Measurements from ENCODE around the gene QRFP. TPM values are rescaled to one million over a fixed set of nuclear protein-coding genes. Genes with fewer than 3 reads are reported as not detected.

Gene QRFP
- polyA plus RNA-seq, 1 of the 3 experiments (the other 2 are of a cell fraction): not detected

DNA sequence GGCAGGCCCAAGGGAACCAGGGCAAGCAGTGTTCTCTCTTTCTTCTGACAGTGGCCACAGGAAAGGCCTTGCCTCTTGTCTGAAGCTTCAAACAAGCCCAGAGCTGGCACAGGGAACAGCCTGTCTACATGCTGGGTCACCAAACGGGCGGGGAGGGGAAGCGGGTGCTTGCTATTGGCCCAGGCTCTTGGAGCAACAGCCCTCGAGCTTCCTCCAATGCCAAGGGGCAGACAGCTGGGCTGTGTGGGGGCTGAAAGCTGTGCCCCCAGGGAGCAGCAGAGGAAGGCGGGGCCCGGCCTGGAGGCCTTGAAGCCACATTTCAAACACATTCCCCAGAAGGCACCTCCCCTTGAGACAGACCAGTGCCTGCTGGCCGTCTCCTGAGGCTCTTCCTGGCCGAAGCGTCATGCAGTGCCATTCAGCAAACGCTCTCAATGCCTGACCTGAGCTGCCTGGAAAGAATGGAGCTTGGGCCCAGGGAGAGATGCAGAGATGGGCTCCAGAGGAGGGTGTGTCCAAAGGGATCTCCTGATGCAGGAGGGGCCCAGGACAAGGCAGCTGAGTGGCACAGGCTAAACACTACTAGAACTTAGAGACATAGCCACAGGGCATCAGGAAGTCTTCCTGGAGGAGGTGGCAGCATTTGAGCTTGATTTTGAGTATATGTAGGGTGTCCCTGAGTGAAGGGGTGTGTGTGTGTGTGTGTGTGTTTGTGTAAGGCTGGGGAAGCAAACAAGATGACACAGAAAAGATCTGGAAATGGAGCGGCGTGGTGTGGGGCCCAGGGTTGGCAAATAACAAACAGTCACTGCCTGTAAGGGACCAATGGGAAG, 39.9 kb upstream of the QRFP start:
- Histone ChIP-seq H4K20me1 (ENCODE audit: insufficient read depth) (0 out of 2 replicates have a peak, but pooled peaks cover 6% of the 10 kb centered on the region), H3K27ac (ENCODE audit: low read depth in 2 of 2, low read length in 1 of 2) (no peak overlapping the region), H3K9ac (no peak overlapping the region), H3K4me3 (ENCODE audit: low read depth in 2 of 2, low read length in 1 of 2) (no peak overlapping the region), H3K4me2 (no peak overlapping the region), H3K9me3 (no peaks in the 10 kb centered on the region), H3F3A (replicated peaks; ENCODE audit: insufficient read depth) (peaks cover 25% of the 10 kb centered on the region), H3K36me3 (replicated peaks in 1 of 2; ENCODE audit: control insufficient read depth in 1 of 2, insufficient read depth in 2 of 2, low read length in 1 of 2) (no peaks in the 10 kb centered on the region), H2AFZ (ENCODE audit: low read depth) (no peak overlapping the region), H3K4me1 (ENCODE audit: control insufficient read depth in 1 of 2, insufficient read depth in 2 of 2, low read depth in 1 of 2, low read length in 1 of 2) (peaks cover 7 to 10% of the 10 kb centered on the region in 2 experiments; a peak in 2 of 4 replicates), H3K27me3 (ENCODE audit: insufficient read depth) (peaks cover 25% of the 10 kb centered on the region), H3K79me2 (ENCODE audit: insufficient read depth) (no peaks in the 10 kb centered on the region), H3K9me2 (no peaks in the 10 kb centered on the region)
- TF ChIP-seq YY1 (IDR thresholded peaks at IDR 0.05; ENCODE audit: low read depth): no peak
- TF ChIP-seq FOXJ3 (CRISPR knock-in tag; IDR thresholded peaks at IDR 0.05): no peak
- TF ChIP-seq MEF2A (IDR thresholded peaks at IDR 0.05; ENCODE audit: borderline replicate concordance, low read depth): no peak
- no peak for TF ChIP-seq TEAD4 (IDR thresholded peaks at IDR 0.05; ENCODE audit: borderline replicate concordance, insufficient read depth)
- no peak for TF ChIP-seq CHD2 (IDR thresholded peaks at IDR 0.05; ENCODE audit: low read length, partially characterized antibody)
- ChIA-PET CTCF (interaction anchor here (0.7 to 2.0 kb wide), 5 partner anchors 29 to 180 kb away, joined by 3 to 10 read pairs (median 3); no protein-coding TSS in a partner anchor), POLR2A (no interaction called here)
- no peak for DNase-seq
- 82% methylated on average over 5 of the region's 12 CpGs for WGBS (ENCODE audit: low lambda C conversion rate)

DNA sequence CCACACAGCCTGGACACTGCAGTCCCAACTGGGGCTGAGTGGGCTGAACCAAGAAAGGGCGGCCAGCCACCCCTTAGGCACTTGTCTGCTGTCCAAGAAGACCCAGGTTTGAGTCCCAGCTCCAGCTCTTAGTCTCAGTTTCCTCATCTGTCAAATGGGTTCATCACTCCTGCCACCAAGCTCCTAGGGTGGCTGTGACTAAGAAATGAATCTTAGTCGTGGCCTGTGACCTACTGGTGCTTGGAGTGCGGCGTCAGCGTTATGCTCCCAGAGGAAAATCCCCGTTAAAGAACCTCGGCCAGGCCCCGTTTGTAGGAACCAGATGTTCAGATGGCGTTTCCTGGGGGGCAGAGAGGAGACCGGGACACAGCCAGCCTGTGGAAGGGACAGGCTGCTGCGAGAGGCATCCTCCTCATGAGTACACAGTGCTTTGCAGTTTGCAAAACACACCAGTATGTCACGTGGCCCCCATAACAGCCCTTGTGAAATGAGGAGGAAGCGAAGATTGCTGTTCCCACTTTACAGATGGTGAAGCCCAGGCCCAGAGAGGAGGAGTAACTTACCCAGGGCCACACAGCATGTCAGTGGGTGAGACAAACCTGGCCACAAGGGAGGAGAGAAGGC, 39.1 kb upstream of the QRFP start:
- Histone ChIP-seq H3K9me3 (no peaks in the 10 kb centered on the region), H2AFZ (ENCODE audit: low read depth) (no peak overlapping the region), H4K20me1 (ENCODE audit: insufficient read depth) (0 out of 2 replicates have a peak, but pooled peaks cover 4% of the 10 kb centered on the region), H3K27ac (ENCODE audit: low read depth in 2 of 2, low read length in 1 of 2) (no peak overlapping the region), H3K27me3 (ENCODE audit: insufficient read depth) (peaks cover 19% of the 10 kb centered on the region), H3F3A (replicated peaks; ENCODE audit: insufficient read depth) (peaks cover 25% of the 10 kb centered on the region), H3K4me3 (ENCODE audit: low read depth in 2 of 2, low read length in 1 of 2) (no peak overlapping the region), H3K9ac (no peak overlapping the region), H3K4me1 (ENCODE audit: control insufficient read depth in 1 of 2, insufficient read depth in 2 of 2, low read depth in 1 of 2, low read length in 1 of 2) (peaks cover 7% of the 10 kb centered on the region in 2 experiments; a peak in 2 of 4 replicates), H3K79me2 (ENCODE audit: insufficient read depth) (no peaks in the 10 kb centered on the region), H3K36me3 (replicated peaks in 1 of 2; ENCODE audit: control insufficient read depth in 1 of 2, insufficient read depth in 2 of 2, low read length in 1 of 2) (no peaks in the 10 kb centered on the region), H3K4me2 (no peak overlapping the region), H3K9me2 (no peaks in the 10 kb centered on the region)
- TF ChIP-seq SMC3 (IDR thresholded peaks at IDR 0.05; ENCODE audit: low read depth, low read length) (no peak), RCOR1 (IDR thresholded peaks at IDR 0.05; ENCODE audit: low read length) (no peak), RXRA (IDR thresholded peaks at IDR 0.05; ENCODE audit: borderline replicate concordance, low read depth) (no peak), TEAD4 (IDR thresholded peaks at IDR 0.05; ENCODE audit: borderline replicate concordance, insufficient read depth) (no peak), EP300 (IDR thresholded peaks at IDR 0.05; ENCODE audit: borderline replicate concordance in 1 of 2, low read depth in 1 of 2, low read length in 1 of 2) (no peak), RFX5 (IDR thresholded peaks at IDR 0.05; ENCODE audit: low read length) (no peak), NFIC (IDR thresholded peaks at IDR 0.05; ENCODE audit: borderline replicate concordance) (no peak), MXI1 (IDR thresholded peaks at IDR 0.05; ENCODE audit: low read depth, low read length) (no peak), EZH2phosphoT487 (IDR thresholded peaks at IDR 0.05; ENCODE audit: borderline replicate concordance, low read depth) (no peak)
- TF ChIP-seq, protein P1, sequence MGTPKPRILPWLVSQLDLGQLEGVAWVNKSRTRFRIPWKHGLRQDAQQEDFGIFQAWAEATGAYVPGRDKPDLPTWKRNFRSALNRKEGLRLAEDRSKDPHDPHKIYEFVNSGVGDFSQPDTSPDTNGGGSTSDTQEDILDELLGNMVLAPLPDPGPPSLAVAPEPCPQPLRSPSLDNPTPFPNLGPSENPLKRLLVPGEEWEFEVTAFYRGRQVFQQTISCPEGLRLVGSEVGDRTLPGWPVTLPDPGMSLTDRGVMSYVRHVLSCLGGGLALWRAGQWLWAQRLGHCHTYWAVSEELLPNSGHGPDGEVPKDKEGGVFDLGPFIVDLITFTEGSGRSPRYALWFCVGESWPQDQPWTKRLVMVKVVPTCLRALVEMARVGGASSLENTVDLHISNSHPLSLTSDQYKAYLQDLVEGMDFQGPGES (IDR thresholded peaks at IDR 0.05; ENCODE audit: low read depth, low read length): no peak
- TF ChIP-seq, protein P2, sequence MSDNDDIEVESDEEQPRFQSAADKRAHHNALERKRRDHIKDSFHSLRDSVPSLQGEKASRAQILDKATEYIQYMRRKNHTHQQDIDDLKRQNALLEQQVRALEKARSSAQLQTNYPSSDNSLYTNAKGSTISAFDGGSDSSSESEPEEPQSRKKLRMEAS (IDR thresholded peaks at IDR 0.05; ENCODE audit: low read depth): no peak
- TF ChIP-seq, protein P3, sequence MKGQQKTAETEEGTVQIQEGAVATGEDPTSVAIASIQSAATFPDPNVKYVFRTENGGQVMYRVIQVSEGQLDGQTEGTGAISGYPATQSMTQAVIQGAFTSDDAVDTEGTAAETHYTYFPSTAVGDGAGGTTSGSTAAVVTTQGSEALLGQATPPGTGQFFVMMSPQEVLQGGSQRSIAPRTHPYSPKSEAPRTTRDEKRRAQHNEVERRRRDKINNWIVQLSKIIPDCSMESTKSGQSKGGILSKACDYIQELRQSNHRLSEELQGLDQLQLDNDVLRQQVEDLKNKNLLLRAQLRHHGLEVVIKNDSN (IDR thresholded peaks at IDR 0.05; ENCODE audit: borderline replicate concordance, low read depth): no peak
- TF ChIP-seq, protein P4, sequence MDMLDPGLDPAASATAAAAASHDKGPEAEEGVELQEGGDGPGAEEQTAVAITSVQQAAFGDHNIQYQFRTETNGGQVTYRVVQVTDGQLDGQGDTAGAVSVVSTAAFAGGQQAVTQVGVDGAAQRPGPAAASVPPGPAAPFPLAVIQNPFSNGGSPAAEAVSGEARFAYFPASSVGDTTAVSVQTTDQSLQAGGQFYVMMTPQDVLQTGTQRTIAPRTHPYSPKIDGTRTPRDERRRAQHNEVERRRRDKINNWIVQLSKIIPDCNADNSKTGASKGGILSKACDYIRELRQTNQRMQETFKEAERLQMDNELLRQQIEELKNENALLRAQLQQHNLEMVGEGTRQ (IDR thresholded peaks at IDR 0.05; ENCODE audit: borderline replicate concordance, low read depth, low read length): no peak
- TF ChIP-seq, protein P5, sequence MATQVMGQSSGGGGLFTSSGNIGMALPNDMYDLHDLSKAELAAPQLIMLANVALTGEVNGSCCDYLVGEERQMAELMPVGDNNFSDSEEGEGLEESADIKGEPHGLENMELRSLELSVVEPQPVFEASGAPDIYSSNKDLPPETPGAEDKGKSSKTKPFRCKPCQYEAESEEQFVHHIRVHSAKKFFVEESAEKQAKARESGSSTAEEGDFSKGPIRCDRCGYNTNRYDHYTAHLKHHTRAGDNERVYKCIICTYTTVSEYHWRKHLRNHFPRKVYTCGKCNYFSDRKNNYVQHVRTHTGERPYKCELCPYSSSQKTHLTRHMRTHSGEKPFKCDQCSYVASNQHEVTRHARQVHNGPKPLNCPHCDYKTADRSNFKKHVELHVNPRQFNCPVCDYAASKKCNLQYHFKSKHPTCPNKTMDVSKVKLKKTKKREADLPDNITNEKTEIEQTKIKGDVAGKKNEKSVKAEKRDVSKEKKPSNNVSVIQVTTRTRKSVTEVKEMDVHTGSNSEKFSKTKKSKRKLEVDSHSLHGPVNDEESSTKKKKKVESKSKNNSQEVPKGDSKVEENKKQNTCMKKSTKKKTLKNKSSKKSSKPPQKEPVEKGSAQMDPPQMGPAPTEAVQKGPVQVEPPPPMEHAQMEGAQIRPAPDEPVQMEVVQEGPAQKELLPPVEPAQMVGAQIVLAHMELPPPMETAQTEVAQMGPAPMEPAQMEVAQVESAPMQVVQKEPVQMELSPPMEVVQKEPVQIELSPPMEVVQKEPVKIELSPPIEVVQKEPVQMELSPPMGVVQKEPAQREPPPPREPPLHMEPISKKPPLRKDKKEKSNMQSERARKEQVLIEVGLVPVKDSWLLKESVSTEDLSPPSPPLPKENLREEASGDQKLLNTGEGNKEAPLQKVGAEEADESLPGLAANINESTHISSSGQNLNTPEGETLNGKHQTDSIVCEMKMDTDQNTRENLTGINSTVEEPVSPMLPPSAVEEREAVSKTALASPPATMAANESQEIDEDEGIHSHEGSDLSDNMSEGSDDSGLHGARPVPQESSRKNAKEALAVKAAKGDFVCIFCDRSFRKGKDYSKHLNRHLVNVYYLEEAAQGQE (IDR thresholded peaks at IDR 0.05; ENCODE audit: low read depth, low read length): no peak
- 77% methylated on average over 11 of the region's 13 CpGs for WGBS (ENCODE audit: low lambda C conversion rate)
- no peak for DNase-seq
- ChIA-PET POLR2A (no interaction called here), CTCF (interaction anchor here (0.7 to 4.4 kb wide), 8 partner anchors 20 to 229 kb away, joined by 3 to 21 read pairs (median 5); no protein-coding TSS in a partner anchor)

Measured in SK-N-SH (cell line).